ENCODE results near the gene PACRG.
A peak's percentile ranks its signal among the peaks of the same experiment; 100 is the strongest.

Gene PACRG

DNA sequence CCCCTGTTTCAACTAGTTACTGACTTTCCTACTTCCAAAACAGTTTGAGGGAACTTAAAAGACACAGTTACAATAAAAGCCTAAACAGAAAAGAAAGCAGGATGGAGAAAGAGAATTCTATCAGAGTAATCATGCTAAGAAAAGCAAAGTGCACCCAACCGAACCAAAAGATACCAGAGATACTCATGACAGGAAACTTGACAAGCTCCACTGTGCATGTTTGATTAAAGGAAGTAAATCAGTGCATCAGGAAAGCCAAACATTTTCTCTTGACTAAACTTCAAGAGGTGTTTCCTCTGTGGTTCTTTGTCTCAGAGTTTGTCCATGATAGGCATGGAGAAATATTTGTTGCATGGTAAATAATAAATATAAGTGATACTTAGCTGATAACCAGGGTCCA is 138.9 kb downstream of the PACRG start:
- DNase-seq (ENCODE audit: low spot score): no peak

DNA sequence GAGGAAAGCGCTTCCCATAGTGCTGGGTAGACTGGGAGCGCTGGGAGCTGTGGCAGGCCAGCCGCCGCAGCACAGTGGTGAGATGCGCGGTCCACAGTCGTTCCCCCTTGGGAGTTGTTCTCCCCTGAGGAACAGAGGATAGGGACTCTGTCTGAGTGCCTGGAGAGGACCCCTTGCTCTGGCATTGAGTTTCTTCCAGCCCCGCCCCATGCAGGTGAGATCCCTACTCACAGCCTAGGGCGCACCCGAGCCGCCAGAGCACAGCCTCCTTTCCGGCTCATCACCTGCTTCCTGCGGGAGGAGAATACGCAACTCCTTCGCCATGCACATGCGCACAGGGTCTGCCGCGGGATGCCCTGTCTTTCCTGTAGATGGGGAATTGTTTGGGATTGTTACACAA is 140.6 kb downstream of the PACRG start:
- no peak for DNase-seq (ENCODE audit: low spot score)

DNA sequence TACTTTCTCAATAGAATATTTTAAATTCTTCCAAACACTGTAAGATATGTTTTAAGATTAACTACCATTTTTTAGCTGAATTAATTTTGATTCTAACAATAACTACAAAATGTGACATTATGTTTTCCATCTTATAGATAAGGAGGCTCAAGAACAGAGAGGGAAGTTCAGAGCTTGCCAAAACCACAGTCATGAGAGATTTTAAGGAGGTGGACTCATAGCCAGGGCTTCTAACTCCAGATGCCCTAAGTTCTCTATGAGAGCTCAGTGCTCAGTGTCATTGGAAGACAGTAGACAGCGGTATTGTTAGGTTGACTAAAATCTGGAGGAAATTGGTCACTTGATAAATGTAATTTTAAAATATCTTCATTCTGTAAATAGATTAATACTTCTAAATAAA is 144.2 kb downstream of the PACRG start:
- no peak for DNase-seq (ENCODE audit: low spot score)

DNA sequence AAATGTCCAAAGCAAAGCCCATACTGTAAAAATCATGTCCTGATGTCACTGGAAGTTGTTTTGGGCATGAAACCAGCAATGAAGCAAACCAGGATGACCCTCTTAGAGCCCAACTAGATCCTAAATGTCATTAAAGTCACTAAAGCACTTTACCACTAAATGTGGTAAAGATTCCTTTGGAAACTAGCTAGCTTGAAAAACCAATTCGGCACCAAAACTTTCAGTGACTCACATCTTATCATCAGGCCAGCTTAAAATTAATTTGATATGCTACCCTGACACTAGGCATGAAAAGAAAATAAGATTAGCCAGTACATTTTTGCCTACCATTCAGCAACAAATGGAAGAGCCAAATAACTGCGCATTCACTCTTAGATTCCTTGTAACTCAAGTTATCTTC is 145.8 kb downstream of the PACRG start:
- no peak for DNase-seq (ENCODE audit: low spot score)

DNA sequence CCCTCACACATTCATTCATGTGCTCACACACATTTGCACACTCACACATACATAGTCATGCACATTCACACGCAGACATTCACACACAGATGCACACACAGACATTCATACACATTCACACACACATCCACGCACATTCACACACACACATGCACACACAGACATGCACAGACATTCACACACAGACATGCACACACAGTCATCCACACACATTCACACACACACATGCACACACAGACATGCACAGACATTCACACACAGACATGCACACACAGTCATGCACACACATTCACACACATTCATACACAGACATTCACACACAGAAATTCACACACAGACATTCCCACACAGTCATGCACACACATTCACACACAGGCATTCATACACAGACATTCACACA is 147.3 kb downstream of the PACRG start:
- no peak for DNase-seq (ENCODE audit: low spot score)

DNA sequence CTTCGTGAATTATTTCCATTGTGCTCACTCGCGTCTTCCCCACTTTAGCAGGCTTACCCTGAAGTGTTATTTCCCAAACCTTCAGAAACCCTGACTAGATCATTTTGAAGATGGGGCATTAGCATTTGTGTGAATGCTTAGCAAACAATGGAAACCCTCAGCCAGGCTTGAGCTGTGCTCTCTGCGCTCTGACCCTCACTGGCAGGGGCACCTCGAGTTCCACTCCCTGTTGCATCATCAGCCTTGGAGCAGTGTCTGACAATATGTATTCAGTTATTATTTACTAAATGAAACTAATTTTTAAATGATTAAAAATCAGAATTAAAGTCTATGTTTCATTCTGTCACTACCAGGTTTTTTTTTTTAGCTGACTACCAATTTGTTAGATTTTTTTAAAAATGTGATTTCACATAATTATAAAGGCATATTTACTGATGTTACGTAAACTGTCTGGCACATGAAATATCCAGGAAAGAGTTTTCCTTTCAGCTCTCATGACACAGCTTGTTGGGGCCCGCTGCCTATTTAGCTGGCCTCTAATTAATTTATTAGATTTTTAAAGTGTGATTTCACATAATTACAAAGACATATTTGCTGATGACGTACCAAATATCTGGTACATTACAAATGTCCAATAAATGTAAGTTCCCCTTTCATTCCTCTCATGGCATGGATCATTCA is 155.2 kb downstream of the PACRG start:
- no peak for DNase-seq (ENCODE audit: low spot score)

DNA sequence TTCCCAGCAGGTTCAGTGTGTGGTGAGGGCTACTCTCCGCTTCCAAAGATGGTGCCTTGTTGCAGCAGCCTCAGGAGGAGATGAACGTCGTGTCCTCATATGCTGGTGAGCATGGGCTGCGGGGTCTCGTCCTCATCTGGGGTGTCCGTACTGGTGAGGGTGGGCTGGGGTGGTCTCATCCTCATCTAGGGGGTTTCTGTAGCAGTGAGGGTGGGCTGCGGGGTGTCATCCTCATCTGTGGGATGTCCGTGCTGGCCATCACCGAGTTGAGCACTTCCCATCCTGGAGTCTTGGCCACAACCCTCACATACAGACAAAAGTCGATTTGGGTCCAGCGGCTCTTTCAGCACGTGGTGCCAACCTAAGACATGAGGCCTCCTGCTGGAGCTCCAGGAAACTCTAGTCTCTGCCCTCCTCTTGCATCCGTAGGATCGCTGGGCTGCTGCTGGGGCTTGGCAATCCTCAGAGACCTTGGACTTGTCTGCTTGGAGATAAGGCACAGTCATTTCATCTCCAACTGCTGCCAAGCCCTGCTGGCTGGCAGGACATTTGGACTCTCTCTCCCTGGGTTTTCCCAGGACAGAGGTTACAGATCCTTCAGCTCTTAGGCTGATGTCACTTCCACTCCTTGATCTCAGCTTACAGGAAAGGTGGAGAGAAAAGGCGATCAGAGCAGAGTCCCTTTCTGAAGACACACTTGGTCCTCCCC is 160.4 kb downstream of the PACRG start:
- DNase-seq (ENCODE audit: low spot score): no peak

DNA sequence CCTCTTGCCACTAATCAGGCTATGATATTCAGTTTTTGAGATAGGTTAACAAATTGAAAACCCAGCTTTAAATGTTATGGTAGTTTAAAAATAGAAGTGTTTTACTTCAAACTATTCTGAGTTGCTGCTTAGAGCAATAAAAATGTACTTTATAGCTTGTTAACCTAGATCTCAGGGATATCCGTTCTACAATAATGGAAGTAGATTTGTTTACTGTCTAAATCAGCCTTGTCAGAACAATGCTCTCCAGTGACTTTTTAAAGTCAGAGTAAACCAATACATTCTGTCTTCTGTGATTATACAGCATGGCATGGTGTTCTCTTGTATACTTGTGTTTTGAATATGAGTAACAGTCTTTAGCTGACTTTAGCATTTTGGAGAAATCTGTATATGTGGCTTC is 161.5 kb downstream of the PACRG start:
- DNase-seq (ENCODE audit: low spot score): no peak

DNA sequence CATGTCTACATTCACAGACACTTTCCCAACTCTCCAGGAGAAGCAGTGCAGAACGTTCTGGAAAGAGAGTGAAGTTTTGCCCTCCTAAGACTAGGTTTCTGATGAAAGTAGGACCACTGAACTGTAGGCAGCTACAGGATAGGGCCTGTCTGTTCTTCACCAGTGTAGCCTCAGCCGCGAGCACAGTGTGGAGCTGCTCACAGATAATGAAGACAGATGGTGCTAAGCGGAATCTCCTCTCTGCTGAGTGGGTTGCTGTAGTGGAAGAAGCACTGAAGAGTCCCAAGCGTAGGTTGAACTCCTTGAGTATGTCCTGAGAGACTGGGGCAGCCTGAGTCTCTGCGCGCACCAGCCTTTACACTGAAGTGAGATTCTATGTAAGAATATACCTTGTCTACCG is 170.2 kb downstream of the PACRG start:
- no peak for DNase-seq (ENCODE audit: low spot score)

DNA sequence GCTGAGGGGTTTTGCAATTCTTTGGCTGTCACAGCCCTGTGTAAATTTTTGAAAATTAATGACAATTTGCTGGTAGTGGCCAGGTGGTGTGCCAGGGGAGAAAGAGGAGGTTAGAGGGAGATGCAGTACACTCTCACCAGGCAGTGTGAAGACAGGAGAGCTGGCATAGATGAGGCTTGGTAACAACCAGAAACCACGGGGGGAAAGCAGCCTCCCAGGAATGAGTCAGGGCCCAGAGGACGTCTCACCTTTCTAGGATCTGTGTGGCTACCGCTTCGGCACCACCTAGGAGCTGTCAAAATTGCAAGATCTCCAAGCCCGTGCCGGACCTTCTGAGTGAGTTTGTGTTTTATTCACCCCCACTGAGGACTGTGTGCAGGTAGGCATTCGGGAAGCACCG is 171.4 kb downstream of the PACRG start:
- no peak for DNase-seq (ENCODE audit: low spot score)

DNA sequence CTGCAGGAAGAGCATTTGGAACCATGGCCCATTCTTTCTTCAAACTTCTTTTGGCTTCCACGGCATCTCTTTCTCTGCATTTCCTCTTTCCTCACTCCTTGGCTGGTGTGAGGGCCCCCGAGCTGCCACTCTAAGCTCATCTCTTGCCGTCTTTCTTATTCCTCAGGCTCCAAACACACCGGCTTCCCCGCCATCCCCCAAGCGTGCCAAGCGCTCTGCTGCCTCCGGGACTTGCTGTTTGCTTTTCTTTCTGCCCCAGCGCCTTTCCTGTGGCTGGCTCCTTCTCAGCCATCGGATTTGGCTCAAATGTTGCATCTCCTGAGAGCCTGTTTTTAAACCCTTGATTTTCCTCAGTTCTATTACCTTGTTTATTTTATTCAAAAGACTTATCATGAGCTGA is 172.7 kb downstream of the PACRG start:
- DNase-seq (ENCODE audit: low spot score): no peak

DNA sequence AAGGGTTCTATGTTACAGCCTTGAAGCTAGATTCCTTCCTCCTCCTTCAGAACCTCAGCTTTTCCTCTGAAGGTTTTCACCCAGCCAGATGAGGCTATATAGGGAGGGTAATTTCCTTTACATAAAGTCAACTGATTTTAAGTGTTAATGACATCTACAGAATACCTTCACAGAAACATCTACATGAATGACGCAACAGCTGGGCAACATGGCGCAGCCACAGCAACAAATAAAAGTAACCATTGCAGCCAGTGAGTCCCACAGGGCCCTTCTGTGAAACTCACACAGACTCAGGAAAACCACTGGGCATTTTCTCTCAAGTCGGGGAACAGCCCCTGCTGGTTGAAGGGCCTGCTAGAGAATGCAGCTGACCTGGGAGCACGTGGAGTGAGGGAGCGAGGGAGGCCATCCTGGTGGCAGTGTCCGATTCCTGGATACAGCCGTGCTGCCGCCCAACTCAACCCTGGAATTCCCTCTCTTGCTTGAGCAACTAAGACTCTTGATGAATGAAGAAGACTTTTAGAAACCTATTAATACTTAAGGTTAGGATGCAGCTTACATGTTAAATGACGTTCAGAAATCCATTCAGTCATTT is 176.4 kb downstream of the PACRG start:
- DNase-seq (ENCODE audit: low spot score): no peak

DNA sequence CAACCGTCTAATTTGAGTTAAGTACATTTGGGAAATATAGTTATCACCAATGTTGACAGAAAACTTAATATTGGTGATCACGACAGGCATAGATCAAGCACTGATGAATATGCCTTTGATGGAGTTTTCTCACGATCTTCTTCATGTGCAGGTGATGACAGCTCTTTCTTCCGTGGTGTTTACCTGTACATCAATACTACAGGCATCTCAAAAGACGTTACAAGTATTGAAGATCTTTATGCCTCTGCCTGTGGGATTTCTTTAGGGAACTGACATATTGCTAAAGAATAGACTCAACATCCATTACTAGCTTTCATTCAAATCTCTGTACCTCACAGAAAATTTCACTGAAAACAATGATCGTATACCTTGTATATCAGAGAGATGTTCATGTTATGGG is 178.7 kb downstream of the PACRG start:
- no peak for DNase-seq (ENCODE audit: low spot score)

DNA sequence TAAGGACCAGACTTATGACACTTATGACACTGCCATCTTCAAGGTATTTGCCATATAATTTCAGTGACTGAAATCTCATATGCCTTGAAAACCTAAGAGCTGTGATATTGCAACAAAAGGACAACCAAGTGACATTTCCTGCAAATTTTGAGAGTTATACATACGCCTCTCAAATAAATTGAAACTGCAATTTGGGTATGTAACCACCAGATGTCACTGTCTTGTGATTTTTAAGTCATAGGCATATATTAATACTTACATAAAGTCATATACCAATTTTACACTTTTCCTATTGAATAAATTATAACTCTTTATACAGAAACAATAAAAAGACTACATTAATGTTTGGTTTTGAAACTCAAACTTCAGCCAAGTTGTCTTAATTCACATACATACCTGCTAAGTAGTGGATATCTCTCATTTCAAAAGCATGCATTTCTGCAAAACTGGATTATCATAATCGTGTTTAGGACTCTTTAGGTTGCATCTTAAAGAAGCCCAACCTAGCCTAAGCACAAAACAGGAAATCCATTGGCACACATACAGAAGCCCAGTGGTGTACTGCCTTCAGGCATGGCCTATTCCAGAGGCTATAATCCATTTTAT is 180.2 kb downstream of the PACRG start:
- DNase-seq (ENCODE audit: low spot score): peak; percentile 20

DNA sequence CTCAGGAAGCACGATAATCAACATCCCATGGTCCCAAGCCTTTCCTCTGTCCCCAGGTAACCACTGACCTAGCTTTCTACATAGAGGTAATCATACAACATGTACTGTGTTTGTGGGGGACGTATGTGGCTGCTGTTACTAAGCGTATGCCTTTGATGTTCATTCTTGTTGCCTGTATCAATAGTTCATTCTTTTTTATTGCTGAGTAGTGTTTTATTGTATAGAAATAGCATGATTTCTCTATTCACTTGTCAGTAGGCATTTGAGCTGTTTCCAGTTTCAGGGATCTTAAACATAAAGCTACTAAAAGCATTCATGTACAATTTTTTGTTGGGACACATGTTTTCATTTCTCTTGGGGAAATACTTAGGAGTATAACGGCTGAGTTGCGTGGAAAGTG is 185.4 kb downstream of the PACRG start:
- no peak for DNase-seq (ENCODE audit: low spot score)

DNA sequence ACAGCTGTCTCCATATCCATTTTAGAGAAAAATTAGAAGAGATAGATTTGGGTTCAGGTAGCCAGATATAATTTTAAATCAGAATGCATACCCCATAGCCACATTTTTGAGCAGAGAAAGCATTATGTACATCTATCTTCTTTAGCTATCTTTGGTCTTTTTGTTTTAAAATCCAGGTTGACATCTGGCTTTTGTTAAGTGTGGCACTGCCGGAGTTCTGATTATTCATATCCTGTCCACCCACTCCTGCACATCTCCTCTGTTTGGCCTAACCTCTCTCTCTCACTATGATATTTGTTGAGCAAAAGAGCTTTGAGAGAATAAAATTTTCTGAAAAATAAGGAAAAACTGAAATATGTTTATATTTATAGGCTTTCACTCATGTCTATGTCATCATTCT is 189.7 kb downstream of the PACRG start:
- no peak for DNase-seq (ENCODE audit: low spot score)

DNA sequence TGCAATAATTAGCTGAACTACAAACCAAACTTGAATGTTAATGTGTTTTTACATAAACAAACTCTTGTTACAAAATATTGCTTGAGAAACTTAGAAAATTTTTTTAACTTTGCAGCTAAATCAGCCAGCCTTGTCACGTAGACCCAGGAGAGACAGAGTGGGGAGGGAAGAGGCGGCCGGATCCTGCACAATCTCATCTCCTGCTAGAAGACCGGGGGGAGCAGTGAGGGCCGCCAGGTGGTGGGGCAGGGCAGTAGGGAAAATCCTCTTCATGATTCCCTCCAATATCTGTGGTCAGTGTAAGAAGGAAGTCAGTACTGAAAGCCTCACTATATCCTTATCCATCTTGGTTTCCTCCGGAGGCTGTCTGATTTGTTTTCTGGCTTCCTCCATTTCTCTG is 193.3 kb downstream of the PACRG start:
- DNase-seq (ENCODE audit: low spot score): no peak

DNA sequence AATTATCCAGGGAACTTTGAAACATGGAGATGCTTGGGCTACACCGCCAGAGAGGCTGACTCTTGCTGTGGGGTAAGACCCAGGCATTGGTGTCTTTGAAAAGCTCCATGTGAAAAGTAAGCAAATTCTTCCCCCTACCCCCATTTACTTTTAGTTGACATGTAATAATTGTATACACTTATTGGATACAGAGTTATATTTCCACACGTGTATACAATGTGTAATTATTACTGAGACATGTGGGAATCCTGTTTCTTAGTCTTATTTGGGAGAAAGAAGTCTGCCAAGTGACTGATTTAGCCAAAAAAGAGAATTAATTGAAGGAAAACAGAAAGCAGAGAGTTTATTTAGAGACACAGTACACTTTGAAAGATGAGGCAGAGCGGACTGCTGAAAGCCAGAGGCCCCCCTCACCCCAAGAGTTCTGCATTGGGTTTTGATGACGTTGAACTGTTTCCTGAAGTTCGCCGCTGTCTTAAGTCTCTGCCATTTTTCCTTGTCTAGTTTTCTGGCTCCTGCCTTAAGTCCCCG is 193.8 kb downstream of the PACRG start:
- no peak for DNase-seq (ENCODE audit: low spot score)

DNA sequence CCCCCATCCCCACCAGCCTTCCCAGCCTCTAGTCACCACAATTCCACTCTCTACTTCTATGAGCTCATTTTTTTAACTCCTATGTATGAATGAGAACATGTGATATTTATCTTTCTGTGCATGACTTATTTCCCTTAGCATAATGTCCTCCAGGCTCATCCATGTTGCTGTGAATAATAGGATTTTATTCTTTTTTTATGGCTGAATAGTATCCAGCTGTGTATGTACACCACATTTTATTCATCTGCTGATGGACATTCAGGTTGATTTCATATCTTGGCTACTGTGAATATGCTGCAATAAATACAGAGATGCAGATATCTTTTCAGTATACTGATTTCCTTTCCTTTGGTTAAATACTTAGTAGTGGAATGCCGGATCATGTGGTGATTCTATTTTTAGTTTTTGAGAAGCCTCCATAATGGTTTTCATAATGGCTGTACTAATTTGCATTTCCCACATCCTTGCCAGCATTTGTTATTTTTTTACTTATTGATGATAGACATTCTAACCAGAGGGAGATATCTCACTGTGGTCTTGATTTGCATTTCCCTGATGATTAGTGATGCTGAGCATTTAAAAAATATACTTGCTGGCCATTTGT is 194.9 kb downstream of the PACRG start:
- DNase-seq (ENCODE audit: low spot score): no peak

DNA sequence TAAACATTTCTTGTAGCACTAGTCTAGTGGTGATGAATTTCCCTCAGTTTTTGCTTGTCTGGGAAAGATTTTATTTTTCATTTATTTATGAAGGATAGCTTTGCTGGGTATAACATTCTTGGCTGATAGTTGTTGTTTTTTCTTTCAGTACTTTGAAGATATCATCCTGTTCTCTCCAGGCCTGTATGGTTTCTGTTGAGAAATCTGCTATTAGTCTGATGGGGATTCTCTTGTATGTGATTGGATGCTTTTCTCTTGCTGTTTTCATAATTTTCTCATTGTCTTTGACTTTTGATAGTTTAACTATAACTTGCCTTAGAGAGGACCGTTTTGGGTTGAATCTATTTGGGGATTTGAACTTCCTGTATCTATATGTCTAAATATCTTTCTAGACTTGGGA is 207.1 kb downstream of the PACRG start:
- DNase-seq (ENCODE audit: low spot score): no peak

DNA sequence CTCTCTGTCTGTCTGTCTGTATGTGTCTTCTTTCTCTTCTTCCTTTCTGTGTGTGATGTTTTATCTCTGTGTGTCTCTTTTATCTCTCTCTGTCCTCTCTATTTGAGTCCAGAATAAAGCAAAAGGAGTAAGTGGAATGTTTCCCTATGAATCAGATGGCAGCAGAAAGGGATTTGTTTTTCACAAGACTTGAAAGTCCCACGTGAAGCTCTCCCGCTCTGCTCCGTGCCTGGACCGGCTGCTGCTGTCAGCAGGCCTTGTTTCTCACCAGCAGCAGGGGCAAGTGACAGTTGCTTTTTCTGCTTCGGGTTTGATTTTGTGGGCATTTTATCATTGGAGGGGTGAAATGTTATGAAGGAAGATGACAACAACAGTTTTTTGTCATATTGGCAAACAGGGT is 212.7 kb downstream of the PACRG start:
- no peak for DNase-seq (ENCODE audit: low spot score)

DNA sequence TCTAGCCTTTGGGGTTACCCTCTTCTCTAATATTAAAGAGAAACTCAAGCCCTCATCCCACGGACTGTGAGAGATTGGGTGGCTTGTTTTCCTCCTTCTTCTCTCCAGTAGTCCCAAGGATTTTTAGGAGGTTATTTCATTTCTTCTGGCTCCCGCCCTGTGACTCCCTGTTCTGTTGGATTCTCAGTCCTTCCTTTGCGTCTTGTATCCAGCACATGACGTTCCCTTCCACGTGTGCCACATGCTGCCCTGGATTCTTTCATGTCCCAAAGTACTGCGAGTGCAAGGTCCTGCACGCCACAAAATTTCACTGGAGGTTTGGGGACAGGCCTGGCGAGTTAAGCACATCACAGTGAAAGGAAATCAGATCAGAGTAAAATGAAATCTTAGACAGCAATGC is 213.4 kb downstream of the PACRG start:
- DNase-seq (ENCODE audit: low spot score): no peak

DNA sequence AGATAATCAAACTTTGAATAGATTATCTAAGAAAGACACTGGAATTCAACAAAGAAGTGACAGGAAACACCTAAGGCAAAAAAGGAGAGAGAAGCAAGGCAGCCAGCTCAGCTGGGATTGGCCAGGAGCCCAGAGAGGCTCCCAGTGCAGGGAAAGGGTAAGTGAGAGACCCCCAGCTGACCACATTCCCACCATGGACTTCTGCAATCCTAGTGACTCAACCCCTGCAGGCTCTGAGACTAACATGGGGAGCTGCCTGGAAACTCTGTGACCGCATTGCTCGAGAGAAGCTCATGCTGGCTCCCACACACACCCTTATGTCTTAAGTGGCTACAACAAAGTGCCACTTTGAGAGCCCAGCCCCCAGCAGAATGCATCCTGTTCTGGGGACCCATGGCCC is 215.1 kb downstream of the PACRG start:
- DNase-seq (ENCODE audit: low spot score): no peak

Data from RKO (cell line).